Subcutaneous adipose tissue (tissue), 4 donors: Measurements from ENCODE around the gene ZC3H13. TPM values are rescaled to one million over a fixed set of nuclear protein-coding genes. Genes with fewer than 3 reads are reported as not detected.

Experiments used
- total RNA-seq, 4 donors: library from RNA; depleted of rRNA; stranded (reverse); fragments of >200 nt; gene quantifications; one replicate each; pipeline ENCODE4 v1.1.0, GENCODE V29; 2016
- TF ChIP-seq, protein P1 (sequence below): fragments of 450-650 bp; IDR thresholded peaks from one replicate; pipeline ENCODE4 v1.5.1; 2016; ENCODE audit warnings: low read depth, mild to moderate bottlenecking, control low read depth, antibody characterized with exemption, moderate library complexity

ZC3H13 gene
- total RNA-seq, 4 donors from 2014 or later = 24.6 to 58.9 (median 28.9) TPM

GRCh38 chr13:46094478-46094877, 41.9 kb upstream of the ZC3H13 start:
- TF ChIP-seq, protein P1, sequence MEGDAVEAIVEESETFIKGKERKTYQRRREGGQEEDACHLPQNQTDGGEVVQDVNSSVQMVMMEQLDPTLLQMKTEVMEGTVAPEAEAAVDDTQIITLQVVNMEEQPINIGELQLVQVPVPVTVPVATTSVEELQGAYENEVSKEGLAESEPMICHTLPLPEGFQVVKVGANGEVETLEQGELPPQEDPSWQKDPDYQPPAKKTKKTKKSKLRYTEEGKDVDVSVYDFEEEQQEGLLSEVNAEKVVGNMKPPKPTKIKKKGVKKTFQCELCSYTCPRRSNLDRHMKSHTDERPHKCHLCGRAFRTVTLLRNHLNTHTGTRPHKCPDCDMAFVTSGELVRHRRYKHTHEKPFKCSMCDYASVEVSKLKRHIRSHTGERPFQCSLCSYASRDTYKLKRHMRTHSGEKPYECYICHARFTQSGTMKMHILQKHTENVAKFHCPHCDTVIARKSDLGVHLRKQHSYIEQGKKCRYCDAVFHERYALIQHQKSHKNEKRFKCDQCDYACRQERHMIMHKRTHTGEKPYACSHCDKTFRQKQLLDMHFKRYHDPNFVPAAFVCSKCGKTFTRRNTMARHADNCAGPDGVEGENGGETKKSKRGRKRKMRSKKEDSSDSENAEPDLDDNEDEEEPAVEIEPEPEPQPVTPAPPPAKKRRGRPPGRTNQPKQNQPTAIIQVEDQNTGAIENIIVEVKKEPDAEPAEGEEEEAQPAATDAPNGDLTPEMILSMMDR = no peak

DNA sequence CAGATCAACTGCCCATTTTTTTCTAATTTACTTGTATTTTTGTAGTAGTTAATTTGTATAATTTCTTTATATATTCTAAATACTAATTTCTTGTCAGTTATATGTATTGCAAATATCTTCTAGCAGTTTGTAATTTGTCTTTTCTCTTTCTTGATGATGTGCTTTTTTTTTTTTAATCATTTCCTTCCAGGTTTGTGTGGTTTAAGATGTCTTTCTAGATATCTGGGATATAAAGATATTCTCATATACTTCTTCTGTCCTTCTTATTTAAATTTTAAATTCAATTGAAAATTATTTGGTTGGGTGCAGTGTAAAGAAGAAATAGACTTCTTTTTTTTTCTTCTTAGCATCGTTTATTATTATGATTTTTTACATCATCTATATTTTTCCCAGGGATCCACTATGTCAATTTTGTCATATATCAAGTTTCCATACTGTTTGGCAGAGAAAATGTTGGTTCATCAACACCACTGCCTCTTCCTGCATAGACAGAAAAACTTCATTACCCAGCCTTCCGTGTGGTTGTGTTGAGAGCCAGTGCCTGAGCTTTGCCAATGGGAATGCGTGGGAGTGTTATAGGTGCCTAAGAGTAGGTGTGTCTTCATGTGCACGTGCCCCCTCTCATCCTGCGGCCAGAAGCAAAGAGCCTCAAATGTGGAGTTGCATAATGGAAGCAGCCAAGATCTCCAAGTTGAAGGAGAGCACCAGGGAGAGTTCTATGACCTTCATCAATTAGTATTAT, 36.4 kb upstream of the ZC3H13 start:
- TF ChIP-seq, protein P1 = no peak

DNA sequence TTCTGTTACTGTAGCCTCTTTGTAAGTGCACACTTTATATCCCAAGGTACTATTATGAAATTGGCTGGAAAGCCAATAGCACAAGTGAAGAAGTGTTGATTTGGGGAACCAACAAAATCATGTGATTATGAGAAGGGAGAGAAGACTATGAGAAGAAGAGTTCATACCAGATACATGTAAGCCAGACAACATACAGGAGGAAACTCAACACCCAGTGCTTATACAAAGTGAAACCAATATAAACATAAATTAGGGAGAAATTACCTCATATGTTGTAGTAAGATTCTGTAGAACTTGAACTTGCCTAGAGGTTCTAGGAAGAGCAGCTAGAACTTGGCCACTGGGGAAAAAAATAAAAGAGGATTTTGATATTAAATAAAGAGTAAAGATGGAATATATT, 34.9 kb upstream of the ZC3H13 start:
- TF ChIP-seq, protein P1 = no peak

DNA sequence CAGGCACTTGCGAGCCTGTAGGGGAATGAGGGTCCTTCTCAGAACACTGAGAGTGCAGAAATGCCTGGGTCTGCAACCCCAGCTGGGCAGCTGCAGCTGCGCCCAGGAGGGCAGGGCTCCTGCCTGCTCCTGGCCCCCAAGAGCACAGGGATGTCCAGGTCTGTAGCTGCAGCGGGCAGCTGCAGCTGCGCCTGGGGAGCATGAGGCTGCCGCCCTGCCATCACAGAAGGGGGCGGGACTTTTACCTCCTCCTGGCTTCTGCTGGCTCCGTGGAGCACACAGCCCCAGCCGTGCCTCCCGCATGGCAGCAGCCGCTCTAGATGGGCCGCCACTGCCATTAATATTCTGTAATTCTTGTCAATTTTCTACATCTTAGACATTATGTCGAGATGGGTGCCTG, 34.4 kb upstream of the ZC3H13 start:
- TF ChIP-seq, protein P1 = no peak

GRCh38 chr13:46086421-46086922, 33.9 kb upstream of the ZC3H13 start:
- TF ChIP-seq, protein P1 = no peak

- TF ChIP-seq, protein P1 = no peak
Observed at GRCh38 chr13:46085737-46086136, 33.2 kb upstream of the ZC3H13 start.

- TF ChIP-seq, protein P1 = no peak
Observed at GRCh38 chr13:46082324-46082723, 29.8 kb upstream of the ZC3H13 start.
